Uterus (tissue), 4 donors: ENCODE results near the gene FRMD8. TPM values are rescaled to one million over a fixed set of nuclear protein-coding genes. Genes with fewer than 3 reads are reported as not detected.
"Not testable (repeated sequence)": the region's sequence is repeated elsewhere in the genome, so short reads cannot be mapped to it uniquely, and the experiment has no call there.

Source experiments
- DNase-seq, 2 donors: peaks; one replicate each; pipeline ENCODE4 v3.0.0-alpha.2; 2019 to 2020
- H3K27ac ChIP-seq, 2 donors: fragments of 200-600 bp; sonication (generic); 1 replicate in 1 of 2; 2 replicates in 1 of 2; pipeline ENCODE4 v1.5.1; 2016 to 2018
- H3K27me3 ChIP-seq, 2 donors: fragments of 200-600 bp; sonication (generic); one replicate each; pipeline ENCODE4 v1.5.1; 2018 to 2019; ENCODE audit warnings: control low read depth in 1 of 2
- H3K36me3 ChIP-seq, 2 donors: fragments of 200-600 bp; sonication (generic); one replicate each; pipeline ENCODE4 v1.5.1; 2019; ENCODE audit warnings: control low read depth in 1 of 2
- H3K4me1 ChIP-seq, 2 donors: fragments of 200-600 bp; sonication (generic); one replicate each; pipeline ENCODE4 v1.5.1; 2018 to 2019; ENCODE audit warnings: control low read depth in 1 of 2
- H3K4me3 ChIP-seq, 2 donors: fragments of 200-600 bp; sonication (generic); 1 replicate in 1 of 2; 2 replicates in 1 of 2; pipeline ENCODE4 v1.5.1; 2018 to 2019; ENCODE audit warnings: mild to moderate bottlenecking in 1 of 2
- H3K9me3 ChIP-seq, 2 donors: fragments of 200-600 bp; sonication (generic); one replicate each; pipeline ENCODE4 v1.5.1; 2019; ENCODE audit warnings: control low read depth in 1 of 2
- CTCF ChIP-seq, 4 experiments: fragments of 200-600 bp in 2 of 4; fragments of 450-650 bp in 2 of 4; sonication (generic) in 2 of 4; IDR thresholded peaks; one replicate each; pipeline ENCODE4 v1.5.1; 2016 to 2019; ENCODE audit warnings: antibody characterized with exemption in 4 of 4, mild to moderate bottlenecking in 2 of 4, moderate library complexity in 1 of 4
- POLR2A ChIP-seq, 2 donors: fragments of 450-650 bp; IDR thresholded peaks; one replicate each; pipeline ENCODE4 v1.6.1; 2016; ENCODE audit warnings: antibody characterized with exemption in 2 of 2, mild to moderate bottlenecking in 1 of 2, moderate library complexity in 1 of 2
- intact Hi-C: fragments of 100-400 bp; cut with DNase I; formaldehyde crosslinking; loops from one replicate; pipeline ENCODE4 v1.15.1; 2023; ENCODE audit warnings: low total_unique reads
- total RNA-seq, 4 donors: library from RNA; depleted of rRNA in 3 of 4; stranded (reverse); fragments of >200 nt in 3 of 4; gene quantifications; one replicate each; pipeline versions ENCODE4 v1.1.0 to v1.2.4, GENCODE V29; 2014 to 2023
- donor health status: DM: yes; HTN: yes; CAD: no.

Gene FRMD8
- total RNA-seq, 4 donors from 2014 or later, result 15.9 to 160 (median 41.5) TPM

GRCh38 chr11:65412271-65413076, 26.0 kb downstream of the FRMD8 start:
- Histone ChIP-seq H3K4me3 (no peak overlapping the region), H3K4me1 (no peaks in the 10 kb centered on the region), H3K27ac (no peak overlapping the region), H3K27me3 (no peaks in the 10 kb centered on the region), H3K36me3 (no peaks in the 10 kb centered on the region), H3K9me3 (no peaks in the 10 kb centered on the region)
- no peak for DNase-seq
- intact Hi-C loops, result no loop called here
- TF ChIP-seq CTCF (IDR thresholded peaks at IDR 0.05), result no peak
- no peak for TF ChIP-seq POLR2A (IDR thresholded peaks at IDR 0.05)

GRCh38 chr11:65413077-65413664, 26.7 kb downstream of the FRMD8 start:
- intact Hi-C loops, H3K27me3 ChIP-seq, H3K4me1 ChIP-seq, H3K9me3 ChIP-seq, H3K4me3 ChIP-seq, H3K27ac ChIP-seq, DNase-seq, H3K36me3 ChIP-seq: not testable (repeated sequence)

- intact Hi-C loops, result loop anchor here (5.0 kb wide), 2 partner anchors 33 to 97 kb away; partner anchors contain the start of gene SLC25A45
- no peaks in the 10 kb centered on the region for H3K36me3 ChIP-seq
- H3K27me3 ChIP-seq, result no peaks in the 10 kb centered on the region
- H3K4me3 ChIP-seq, result no peak overlapping the region
- TF ChIP-seq CTCF (IDR thresholded peaks at IDR 0.05) (no peak), POLR2A (IDR thresholded peaks at IDR 0.05) (no peak)
- H3K27ac ChIP-seq, result peak overlapping the region; percentile 5 to 99
- peak; percentile 18 for DNase-seq
- no peaks in the 10 kb centered on the region for H3K9me3 ChIP-seq
- H3K4me1 ChIP-seq, result no peaks in the 10 kb centered on the region
Measured at GRCh38 chr11:65414776-65415498, 28.5 kb downstream of the FRMD8 start.

GRCh38 chr11:65415499-65416340, 29.3 kb downstream of the FRMD8 start:
- peak overlapping the region; percentile 98 to 99 for H3K27ac ChIP-seq

More at GRCh38 chr11:65415499-65416340, 29.3 kb downstream of the FRMD8 start:
- peak in 1 of 2 donors; percentile 25 for DNase-seq
- no peaks in the 10 kb centered on the region for H3K27me3 ChIP-seq
- no peaks in the 10 kb centered on the region for H3K36me3 ChIP-seq
- TF ChIP-seq CTCF (IDR thresholded peaks at IDR 0.05) (no peak), POLR2A (IDR thresholded peaks at IDR 0.05) (no peak)
- intact Hi-C loops, result loop anchor here (5.0 kb wide), 2 partner anchors 33 to 97 kb away; partner anchors contain the start of gene SLC25A45
- peak overlapping the region; percentile 22 to 76 for H3K4me3 ChIP-seq
- no peaks in the 10 kb centered on the region for H3K9me3 ChIP-seq
- peaks cover 0 to 6% of the 10 kb centered on the region in 2 donors for H3K4me1 ChIP-seq
